Nephron progenitor cell (in vitro differentiated cells): Measurements from ENCODE around the gene RABL6.

ENCODE experiments used
- DNase-seq: peaks from one replicate; pipeline ENCODE4 v3.0.0; 2021
- H3K27ac Mint-ChIP-seq: 2 replicates; pipeline ENCODE4 v1.8.0; 2021; ENCODE audit warnings: mild to moderate bottlenecking, moderate library complexity, mixed read lengths
- H3K27me3 Mint-ChIP-seq: 2 replicates; pipeline ENCODE4 v1.8.0; 2021; ENCODE audit warnings: mild to moderate bottlenecking, low read depth, mixed read lengths; ENCODE audit not compliant: poor library complexity
- H3K36me3 Mint-ChIP-seq: 2 replicates; pipeline ENCODE4 v1.8.0; 2021; ENCODE audit warnings: low read depth, mixed read lengths
- H3K4me1 Mint-ChIP-seq: 2 replicates; pipeline ENCODE4 v1.8.0; 2021; ENCODE audit warnings: mixed read lengths
- H3K4me3 Mint-ChIP-seq: 2 replicates; pipeline ENCODE4 v1.8.0; 2021; ENCODE audit warnings: mild to moderate bottlenecking, moderate library complexity, mixed read lengths
- H3K9me3 Mint-ChIP-seq: 2 replicates; pipeline ENCODE4 v1.8.0; 2021; ENCODE audit warnings: mild to moderate bottlenecking, moderate library complexity, mixed read lengths
- CTCF ChIP-seq: fragments of 200-600 bp; sonication (generic); IDR thresholded peaks from 2 replicates; pipeline ENCODE4 v1.5.0; 2021; ENCODE audit warnings: antibody characterized with exemption

Gene RABL6

GRCh38 chr9:136827794-136828473, 20.2 kb downstream of the RABL6 start:
- no peak for TF ChIP-seq CTCF
- no peaks in the 10 kb centered on the region for H3K27me3 Mint-ChIP-seq
- no peaks in the 10 kb centered on the region for H3K9me3 Mint-ChIP-seq
- DNase-seq = no peak
- peaks cover 16% of the 10 kb centered on the region for H3K36me3 Mint-ChIP-seq
- peaks cover 10% of the 10 kb centered on the region for H3K4me1 Mint-ChIP-seq
- no peak overlapping the region for H3K4me3 Mint-ChIP-seq
- no peak overlapping the region for H3K27ac Mint-ChIP-seq

- Mint-ChIP-seq H3K36me3 (peaks cover 10% of the 10 kb centered on the region), H3K4me3 (no peak overlapping the region)
Measured at GRCh38 chr9:136828474-136829140, 20.9 kb downstream of the RABL6 start.

GRCh38 chr9:136829412-136829811, 21.7 kb downstream of the RABL6 start:
- Mint-ChIP-seq H3K27ac (no peak overlapping the region), H3K36me3 (peaks cover 12% of the 10 kb centered on the region), H3K4me3 (no peak overlapping the region), H3K4me1 (peaks cover 3% of the 10 kb centered on the region), H3K27me3 (no peaks in the 10 kb centered on the region), H3K9me3 (no peaks in the 10 kb centered on the region)
- no peak for TF ChIP-seq CTCF
- DNase-seq = no peak

More at GRCh38 chr9:136828474-136829140, 20.9 kb downstream of the RABL6 start:
- TF ChIP-seq CTCF = no peak
- DNase-seq = no peak
- no peaks in the 10 kb centered on the region for H3K27me3 Mint-ChIP-seq
- H3K9me3 Mint-ChIP-seq = no peaks in the 10 kb centered on the region
- H3K27ac Mint-ChIP-seq = no peak overlapping the region
- H3K4me1 Mint-ChIP-seq = peaks cover 4% of the 10 kb centered on the region

GRCh38 chr9:136829981-136830885, 22.5 kb downstream of the RABL6 start:
- no peak overlapping the region for H3K27ac Mint-ChIP-seq
- no peaks in the 10 kb centered on the region for H3K27me3 Mint-ChIP-seq
- H3K36me3 Mint-ChIP-seq = peaks cover 12% of the 10 kb centered on the region
- no peaks in the 10 kb centered on the region for H3K9me3 Mint-ChIP-seq
- no peak overlapping the region for H3K4me3 Mint-ChIP-seq
- DNase-seq = no peak
- H3K4me1 Mint-ChIP-seq = peaks cover 3% of the 10 kb centered on the region
- TF ChIP-seq CTCF = no peak

- Mint-ChIP-seq H3K27ac (no peak overlapping the region), H3K27me3 (no peaks in the 10 kb centered on the region), H3K36me3 (peaks cover 12% of the 10 kb centered on the region), H3K9me3 (no peaks in the 10 kb centered on the region), H3K4me3 (no peak overlapping the region), H3K4me1 (peaks cover 3% of the 10 kb centered on the region)
- DNase-seq = no peak
- TF ChIP-seq CTCF = no peak
Measured at GRCh38 chr9:136831002-136831719, 23.4 kb downstream of the RABL6 start.
